Measurements from ENCODE around the gene TERB2.
"Not testable (repeated sequence)": the region's sequence is repeated elsewhere in the genome, so short reads cannot be mapped to it uniquely, and the experiment has no call there.

The TERB2 gene, protein sequence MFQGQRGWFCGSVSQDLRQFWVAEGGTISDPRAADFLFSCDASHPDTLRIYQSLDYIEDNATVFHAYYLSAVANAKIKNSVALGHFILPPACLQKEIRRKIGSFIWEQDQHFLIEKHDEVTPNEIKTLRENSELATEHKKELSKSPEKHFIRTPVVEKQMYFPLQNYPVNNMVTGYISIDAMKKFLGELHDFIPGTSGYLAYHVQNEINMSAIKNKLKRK

DNA sequence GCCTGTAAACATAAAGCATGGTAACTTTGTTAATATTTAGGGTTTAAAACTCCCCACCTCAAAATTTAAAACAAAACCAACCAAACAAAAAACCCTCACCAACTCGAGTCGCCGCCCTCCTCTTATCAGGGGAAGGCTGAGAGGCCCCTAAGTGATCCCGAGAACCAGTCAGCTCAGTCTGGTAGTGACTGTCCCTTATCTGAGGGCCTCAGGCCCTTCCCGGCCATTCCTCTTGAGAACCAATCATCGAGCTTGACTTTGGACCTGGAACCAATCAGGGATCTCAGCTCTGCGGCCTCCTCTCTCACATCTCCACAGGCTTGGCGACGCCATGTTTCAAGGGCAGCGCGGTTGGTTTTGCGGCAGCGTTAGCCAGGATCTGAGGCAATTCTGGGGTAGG is at the start of gene TERB2:
Gene TERB2, plus strand, starts transcription at position 300 of the 400 bp plus-strand sequence. Its CDS starts 32 bp downstream, at position 332.
- H3K4me3 ChIP-seq (replicated peaks; ENCODE audit: low read depth, low read length), result no peak within 1 kb of the TSS
- no peaks in the 10 kb centered on the region for H3K27me3 ChIP-seq (replicated peaks; ENCODE audit: control insufficient read depth, insufficient read depth, low read length)
- no peaks in the 10 kb centered on the region for H3K36me3 ChIP-seq (ENCODE audit: control insufficient read depth, insufficient read depth, low read length)
- TF ChIP-seq, protein P1, sequence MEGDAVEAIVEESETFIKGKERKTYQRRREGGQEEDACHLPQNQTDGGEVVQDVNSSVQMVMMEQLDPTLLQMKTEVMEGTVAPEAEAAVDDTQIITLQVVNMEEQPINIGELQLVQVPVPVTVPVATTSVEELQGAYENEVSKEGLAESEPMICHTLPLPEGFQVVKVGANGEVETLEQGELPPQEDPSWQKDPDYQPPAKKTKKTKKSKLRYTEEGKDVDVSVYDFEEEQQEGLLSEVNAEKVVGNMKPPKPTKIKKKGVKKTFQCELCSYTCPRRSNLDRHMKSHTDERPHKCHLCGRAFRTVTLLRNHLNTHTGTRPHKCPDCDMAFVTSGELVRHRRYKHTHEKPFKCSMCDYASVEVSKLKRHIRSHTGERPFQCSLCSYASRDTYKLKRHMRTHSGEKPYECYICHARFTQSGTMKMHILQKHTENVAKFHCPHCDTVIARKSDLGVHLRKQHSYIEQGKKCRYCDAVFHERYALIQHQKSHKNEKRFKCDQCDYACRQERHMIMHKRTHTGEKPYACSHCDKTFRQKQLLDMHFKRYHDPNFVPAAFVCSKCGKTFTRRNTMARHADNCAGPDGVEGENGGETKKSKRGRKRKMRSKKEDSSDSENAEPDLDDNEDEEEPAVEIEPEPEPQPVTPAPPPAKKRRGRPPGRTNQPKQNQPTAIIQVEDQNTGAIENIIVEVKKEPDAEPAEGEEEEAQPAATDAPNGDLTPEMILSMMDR (IDR thresholded peaks at IDR 0.05; ENCODE audit: insufficient read depth, low read length, poor library complexity, severe bottlenecking), result no peak
- no peak for DNase-seq (ENCODE audit: extremely low read depth, insufficient read length)

DNA sequence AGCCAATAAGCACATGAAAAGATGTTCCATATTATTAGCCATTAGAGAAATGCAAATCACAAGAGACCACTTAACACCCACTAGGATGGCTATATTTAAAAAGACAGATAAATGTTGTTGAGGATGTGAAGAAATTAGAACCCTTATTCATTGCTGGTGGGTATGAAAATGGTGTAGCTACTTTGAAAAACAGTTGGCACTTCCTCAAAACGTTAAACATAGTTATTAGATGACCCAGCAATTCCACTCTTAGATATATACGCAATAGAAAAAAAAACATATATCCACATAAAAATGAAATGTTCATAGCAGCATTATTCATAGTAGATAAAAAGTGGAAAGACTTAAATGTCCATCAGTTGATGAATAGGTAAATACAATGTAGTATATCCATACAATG is 47.1 kb upstream of the TERB2 start:
- TF ChIP-seq, protein P1 (IDR thresholded peaks at IDR 0.05; ENCODE audit: insufficient read depth, low read length, poor library complexity, severe bottlenecking), result no peak
- Histone ChIP-seq H3K36me3 (ENCODE audit: control insufficient read depth, insufficient read depth, low read length) (no peaks in the 10 kb centered on the region), H3K4me3 (replicated peaks; ENCODE audit: low read depth, low read length) (no peak overlapping the region), H3K27me3 (replicated peaks; ENCODE audit: control insufficient read depth, insufficient read depth, low read length) (no peaks in the 10 kb centered on the region)
- DNase-seq (ENCODE audit: extremely low read depth, insufficient read length), result no peak

DNA sequence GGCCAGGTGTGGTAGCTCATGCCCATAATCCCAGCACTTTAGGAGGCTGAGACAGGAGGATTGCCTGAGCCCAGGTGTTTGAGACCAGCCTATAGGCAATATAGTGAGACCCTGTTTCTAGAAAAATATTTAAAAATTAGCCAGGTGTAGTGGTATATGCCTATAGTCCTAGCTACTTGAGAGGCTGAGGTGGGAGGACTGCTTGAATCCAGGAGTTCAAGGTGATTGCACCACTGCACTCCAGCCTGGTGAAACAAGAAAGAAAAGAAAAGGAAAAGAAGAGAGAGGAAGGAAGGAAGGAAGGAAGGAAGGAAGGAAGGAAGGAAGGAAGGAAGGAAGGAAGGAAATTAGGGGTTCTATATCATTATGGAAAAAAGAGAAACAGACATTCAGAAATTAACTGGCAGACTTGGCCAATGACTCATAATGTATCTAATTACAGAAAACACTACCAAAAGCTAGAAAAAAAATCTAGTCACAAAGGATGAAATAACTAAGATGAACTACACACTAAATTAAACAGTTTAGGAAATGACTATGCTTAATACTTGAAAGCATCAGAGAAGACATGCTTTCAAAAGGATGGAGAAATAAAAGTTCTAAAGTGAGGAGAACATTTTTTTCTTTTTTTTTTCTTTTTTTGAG is 45.4 kb upstream of the TERB2 start:
- H3K27me3 ChIP-seq (replicated peaks; ENCODE audit: control insufficient read depth, insufficient read depth, low read length), result no peaks in the 10 kb centered on the region
- H3K36me3 ChIP-seq (ENCODE audit: control insufficient read depth, insufficient read depth, low read length), result no peaks in the 10 kb centered on the region
- TF ChIP-seq, protein P1 (IDR thresholded peaks at IDR 0.05; ENCODE audit: insufficient read depth, low read length, poor library complexity, severe bottlenecking), result no peak
- no peak overlapping the region for H3K4me3 ChIP-seq (replicated peaks; ENCODE audit: low read depth, low read length)
- no peak for DNase-seq (ENCODE audit: extremely low read depth, insufficient read length)

DNA sequence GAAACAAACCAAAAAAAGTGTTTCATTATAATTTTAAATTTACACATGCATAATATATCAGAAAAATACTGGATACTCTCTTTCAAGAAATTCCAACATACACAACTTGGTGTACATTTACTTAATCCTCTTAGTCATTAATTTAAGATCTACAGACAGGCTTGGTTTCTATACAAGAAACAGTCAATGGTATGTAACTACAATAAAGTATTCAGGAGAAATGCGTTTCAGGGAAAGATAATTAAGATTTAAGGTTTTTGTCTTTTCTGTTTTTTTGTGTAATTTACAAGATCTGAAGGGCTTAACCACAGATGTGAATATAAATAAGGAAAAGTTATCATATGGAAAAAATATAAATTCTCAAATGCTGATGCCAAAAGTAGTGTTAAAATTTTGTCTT is 44.3 kb upstream of the TERB2 start:
- H3K27me3 ChIP-seq (replicated peaks; ENCODE audit: control insufficient read depth, insufficient read depth, low read length); H3K4me3 ChIP-seq (replicated peaks; ENCODE audit: low read depth, low read length); DNase-seq (ENCODE audit: extremely low read depth, insufficient read length); H3K36me3 ChIP-seq (ENCODE audit: control insufficient read depth, insufficient read depth, low read length): not testable (repeated sequence)

DNA sequence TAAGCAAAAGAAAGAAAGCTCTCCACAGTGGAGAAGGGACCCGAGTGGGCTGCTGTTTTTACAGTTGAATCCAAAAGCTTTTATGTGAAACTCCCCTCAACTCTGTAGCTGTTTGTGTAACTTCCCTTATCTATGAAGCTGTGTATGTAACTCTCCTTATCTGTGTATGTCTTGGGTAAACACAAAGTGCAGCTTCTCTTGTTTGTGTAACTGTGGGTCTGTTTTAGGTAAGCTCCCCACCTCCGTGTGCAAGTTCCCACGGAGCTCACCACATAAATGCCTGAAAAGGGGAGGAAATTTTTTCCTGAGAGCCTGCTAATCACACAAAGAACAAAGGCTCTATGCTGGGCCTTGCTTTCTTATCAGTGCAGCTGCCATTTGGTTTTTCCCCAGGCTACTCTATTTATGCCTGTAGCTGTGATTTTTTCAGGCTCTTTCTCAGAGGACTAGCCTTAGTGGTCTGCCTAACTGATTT is 43.5 kb upstream of the TERB2 start:
- H3K27me3 ChIP-seq (replicated peaks; ENCODE audit: control insufficient read depth, insufficient read depth, low read length); DNase-seq (ENCODE audit: extremely low read depth, insufficient read length); H3K4me3 ChIP-seq (replicated peaks; ENCODE audit: low read depth, low read length): not testable (repeated sequence)

DNA sequence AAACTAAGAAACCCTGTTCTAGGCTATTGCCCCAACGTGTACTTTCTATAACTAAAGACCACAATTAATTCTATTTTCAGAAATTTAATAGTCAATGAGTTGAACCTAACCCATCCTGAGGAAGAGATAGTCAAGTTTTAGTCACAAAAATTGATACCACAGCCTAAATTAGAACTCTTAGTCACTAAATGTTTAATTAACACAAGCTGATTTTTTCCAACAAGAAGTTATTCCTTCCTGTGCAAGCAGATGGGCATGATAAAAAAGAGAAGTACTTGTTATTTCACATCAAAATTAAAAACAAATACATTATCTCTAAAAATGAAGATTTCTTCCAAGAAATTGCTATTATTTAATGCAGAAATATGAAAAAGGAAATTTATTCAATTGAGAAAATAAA is 38.4 kb upstream of the TERB2 start:
- Histone ChIP-seq H3K27me3 (replicated peaks; ENCODE audit: control insufficient read depth, insufficient read depth, low read length) (no peaks in the 10 kb centered on the region), H3K4me3 (replicated peaks; ENCODE audit: low read depth, low read length) (no peak overlapping the region), H3K36me3 (ENCODE audit: control insufficient read depth, insufficient read depth, low read length) (no peaks in the 10 kb centered on the region)
- TF ChIP-seq, protein P1 (IDR thresholded peaks at IDR 0.05; ENCODE audit: insufficient read depth, low read length, poor library complexity, severe bottlenecking), result no peak
- DNase-seq (ENCODE audit: extremely low read depth, insufficient read length), result no peak

More for the DNA sequence above, 43.5 kb upstream of the TERB2 start:
- H3K36me3 ChIP-seq (ENCODE audit: control insufficient read depth, insufficient read depth, low read length), result not testable (repeated sequence)

DNA sequence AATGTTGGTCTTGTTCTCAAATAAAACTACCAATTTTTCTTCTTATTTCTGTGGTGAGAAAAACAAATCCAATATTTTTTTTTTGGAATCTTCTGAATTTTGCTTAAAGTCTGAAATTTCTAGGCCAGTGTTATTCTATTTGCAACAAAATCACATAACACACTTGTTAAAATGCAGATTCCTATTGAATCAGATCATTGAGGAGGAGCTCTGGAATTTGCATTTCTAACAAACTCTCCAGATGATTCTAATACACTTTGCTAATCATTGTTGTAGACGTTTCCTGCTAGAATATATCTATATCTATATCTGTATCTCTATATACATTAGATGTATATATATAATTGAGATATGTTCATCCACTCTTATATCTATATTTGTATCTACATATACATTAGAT is 27.8 kb upstream of the TERB2 start:
- not testable (repeated sequence) for H3K36me3 ChIP-seq (ENCODE audit: control insufficient read depth, insufficient read depth, low read length); H3K4me3 ChIP-seq (replicated peaks; ENCODE audit: low read depth, low read length); H3K27me3 ChIP-seq (replicated peaks; ENCODE audit: control insufficient read depth, insufficient read depth, low read length); DNase-seq (ENCODE audit: extremely low read depth, insufficient read length)

DNA sequence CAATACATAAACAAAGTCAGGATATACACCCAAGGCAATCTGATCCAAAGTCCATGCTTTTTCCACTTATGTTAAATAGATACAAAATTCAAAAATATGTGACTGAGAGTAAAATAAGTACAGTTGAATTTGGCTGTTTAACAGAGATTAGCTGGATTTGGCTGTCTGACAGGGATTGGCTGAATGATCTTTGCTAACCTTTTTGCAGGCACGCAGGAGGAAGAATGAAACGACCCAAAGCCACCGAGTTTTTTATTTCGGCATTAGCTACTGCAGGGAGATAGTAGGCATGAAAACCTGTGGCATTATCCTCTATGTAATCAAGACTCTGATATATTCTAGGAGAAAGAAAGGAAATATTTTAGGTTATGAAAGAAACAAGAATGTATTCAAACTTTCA is 26.2 kb upstream of the TERB2 start:
- DNase-seq (ENCODE audit: extremely low read depth, insufficient read length); H3K27me3 ChIP-seq (replicated peaks; ENCODE audit: control insufficient read depth, insufficient read depth, low read length); H3K36me3 ChIP-seq (ENCODE audit: control insufficient read depth, insufficient read depth, low read length); H3K4me3 ChIP-seq (replicated peaks; ENCODE audit: low read depth, low read length): not testable (repeated sequence)

DNA sequence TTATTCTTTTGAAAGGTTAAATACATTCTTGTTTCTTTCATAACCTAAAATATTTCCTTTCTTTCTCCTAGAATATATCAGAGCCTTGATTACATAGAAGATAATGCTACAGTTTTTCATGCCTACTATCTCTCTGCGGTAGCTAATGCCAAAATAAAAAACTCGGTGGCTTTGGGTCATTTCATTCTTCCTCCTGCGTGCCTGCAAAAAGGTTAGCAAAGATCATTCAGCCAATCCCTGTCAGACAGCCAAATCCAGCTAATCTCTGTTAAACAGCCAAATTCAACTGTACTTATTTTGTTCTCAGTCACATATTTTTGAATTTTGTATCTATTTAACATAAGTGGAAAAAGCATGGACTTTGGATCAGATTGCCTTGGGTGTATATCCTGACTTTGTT is 1.8 kb downstream of the TERB2 start:
- H3K27me3 ChIP-seq (replicated peaks; ENCODE audit: control insufficient read depth, insufficient read depth, low read length); DNase-seq (ENCODE audit: extremely low read depth, insufficient read length); H3K4me3 ChIP-seq (replicated peaks; ENCODE audit: low read depth, low read length); H3K36me3 ChIP-seq (ENCODE audit: control insufficient read depth, insufficient read depth, low read length): not testable (repeated sequence)

Measured in GM06990 (cell line).